HFFc6 (cell line): ENCODE data around the gene MED4. TPM values are rescaled to one million over a fixed set of nuclear protein-coding genes. Genes with fewer than 3 reads are reported as not detected.

Experiments
- DNase-seq: peaks from one replicate; pipeline ENCODE4 v3.0.0-alpha.2; 2018
- H3K27ac Mint-ChIP-seq: 2 replicates; pipeline ENCODE4 v1.8.0; 2020; ENCODE audit warnings: mild to moderate bottlenecking, mixed read lengths
- H3K27me3 Mint-ChIP-seq: 2 replicates; pipeline ENCODE4 v1.8.0; 2021; ENCODE audit warnings: mild to moderate bottlenecking, moderate library complexity, mixed read lengths; ENCODE audit not compliant: insufficient read depth
- H3K36me3 Mint-ChIP-seq: 2 replicates; pipeline ENCODE4 v1.8.0; 2021; ENCODE audit warnings: low read depth, mixed read lengths
- H3K4me1 Mint-ChIP-seq: 2 replicates; pipeline ENCODE4 v1.8.0; 2020; ENCODE audit warnings: low read depth, mixed read lengths
- H3K4me3 Mint-ChIP-seq: 2 replicates; pipeline ENCODE4 v1.8.0; 2020; ENCODE audit warnings: mild to moderate bottlenecking, moderate library complexity, mixed read lengths
- H3K9me3 Mint-ChIP-seq: 2 replicates; pipeline ENCODE4 v1.8.0; 2020; ENCODE audit warnings: mild to moderate bottlenecking, mixed read lengths
- CTCF ChIP-seq: fragments of 200-600 bp; sonication (generic); IDR thresholded peaks from 2 replicates; pipeline ENCODE4 v1.5.0; 2021; ENCODE audit warnings: antibody characterized with exemption, mild to moderate bottlenecking
- total RNA-seq, 6 experiments: library from RNA; stranded (reverse); fragmentation: NEBNext Ultra II Directional; extraction: Animal tissue kit (Norgen Biotek cat#: 25700); gene quantifications; 2 replicates in 1 of 6; 3 replicates in 5 of 6; pipeline ENCODE4 v1.2.3, GENCODE V29; 2021

Gene MED4
- total RNA-seq, 6 experiments from 2014 or later, result 36.1 to 43.7 (median 40.8) TPM

GRCh38 chr13:48094404-48094780 lies 512 bp downstream of the MED4 start:
- Mint-ChIP-seq H3K9me3 (no peaks in the 10 kb centered on the region), H3K27ac (peak overlapping the region; percentile 88), H3K36me3 (peaks cover 8% of the 10 kb centered on the region; the same call in 1 of the 2 replicates), H3K4me3 (peak overlapping the region; percentile 98), H3K4me1 (peaks cover 28% of the 10 kb centered on the region), H3K27me3 (peaks cover 7% of the 10 kb centered on the region; the same call in 1 of the 2 replicates)
- TF ChIP-seq CTCF, result no peak
- no peak for DNase-seq

GRCh38 chr13:48093588-48093987 lies 1.3 kb downstream of the MED4 start:
- Mint-ChIP-seq H3K27me3 (peaks cover 2% of the 10 kb centered on the region; the same call in 1 of the 2 replicates), H3K9me3 (no peaks in the 10 kb centered on the region), H3K27ac (peak overlapping the region; percentile 88; the same call in 1 of the 2 replicates), H3K4me1 (peaks cover 28% of the 10 kb centered on the region), H3K36me3 (peaks cover 8% of the 10 kb centered on the region; the same call in 1 of the 2 replicates), H3K4me3 (peak overlapping the region; percentile 98)
- no peak for DNase-seq
- TF ChIP-seq CTCF, result no peak

GRCh38 chr13:48086272-48086671 lies 8.6 kb downstream of the MED4 start:
- no peak overlapping the region for H3K4me3 Mint-ChIP-seq
- no peak for TF ChIP-seq CTCF
- peaks cover 6% of the 10 kb centered on the region; the same call in 1 of the 2 replicates for H3K36me3 Mint-ChIP-seq
- peaks cover under 1% of the 10 kb centered on the region; the same call in 1 of the 2 replicates for H3K4me1 Mint-ChIP-seq
- DNase-seq, result no peak
- no peaks in the 10 kb centered on the region for H3K27me3 Mint-ChIP-seq
- no peaks in the 10 kb centered on the region for H3K9me3 Mint-ChIP-seq
- H3K27ac Mint-ChIP-seq, result no peak overlapping the region

- no peak overlapping the region for H3K4me3 Mint-ChIP-seq
- H3K27ac Mint-ChIP-seq, result no peak overlapping the region
- no peaks in the 10 kb centered on the region for H3K27me3 Mint-ChIP-seq
- no peaks in the 10 kb centered on the region for H3K4me1 Mint-ChIP-seq
- H3K9me3 Mint-ChIP-seq, result no peaks in the 10 kb centered on the region
- DNase-seq, result no peak
- H3K36me3 Mint-ChIP-seq, result peaks cover 18% of the 10 kb centered on the region
- no peak for TF ChIP-seq CTCF
Observed at GRCh38 chr13:48081739-48082138, 13.2 kb downstream of the MED4 start.

- Mint-ChIP-seq H3K9me3 (no peaks in the 10 kb centered on the region), H3K27ac (no peak overlapping the region), H3K4me3 (no peak overlapping the region), H3K27me3 (no peaks in the 10 kb centered on the region), H3K36me3 (peaks cover 47% of the 10 kb centered on the region), H3K4me1 (no peaks in the 10 kb centered on the region)
- DNase-seq, result no peak
- no peak for TF ChIP-seq CTCF
Observed at GRCh38 chr13:48078251-48078656, 16.6 kb downstream of the MED4 start.

- Mint-ChIP-seq H3K4me1 (no peaks in the 10 kb centered on the region), H3K36me3 (peaks cover 80% of the 10 kb centered on the region), H3K27me3 (no peaks in the 10 kb centered on the region), H3K4me3 (no peak overlapping the region), H3K27ac (no peak overlapping the region), H3K9me3 (peaks cover 35% of the 10 kb centered on the region)
- DNase-seq, result no peak
- no peak for TF ChIP-seq CTCF
Observed at GRCh38 chr13:48074006-48074405, 20.9 kb downstream of the MED4 start.
